Measurements from ENCODE around the gene TRAF3IP3.
A peak's percentile ranks its signal among the peaks of the same experiment; 100 is the strongest.

Gene TRAF3IP3

GRCh38 chr1:209800984-209801834 is 45.4 kb downstream of the TRAF3IP3 start:
- DNase-seq (ENCODE audit: low read depth) = no peak

- DNase-seq (ENCODE audit: low read depth) = no peak
These were observed 46.4 kb downstream of the TRAF3IP3 start for GRCh38 chr1:209802117-209802779.

- no peak for DNase-seq (ENCODE audit: low read depth)
These were observed 46.9 kb downstream of the TRAF3IP3 start for GRCh38 chr1:209802780-209803152.

GRCh38 chr1:209803568-209803967 is 47.7 kb downstream of the TRAF3IP3 start:
- no peak for DNase-seq (ENCODE audit: low read depth)

GRCh38 chr1:209805341-209805781 is 49.5 kb downstream of the TRAF3IP3 start:
- no peak for DNase-seq (ENCODE audit: low read depth)

- DNase-seq (ENCODE audit: low read depth) = peak; percentile 59
These were observed 50.3 kb downstream of the TRAF3IP3 start, which contains the start of gene IRF6 for GRCh38 chr1:209805875-209806760. Gene IRF6, minus strand, starts transcription at chr1:209806142. Its CDS starts 4,729 bp downstream, at chr1:209801413.

- DNase-seq (ENCODE audit: low read depth) = no peak
These were observed 51.7 kb downstream of the TRAF3IP3 start for GRCh38 chr1:209807509-209807908.

GRCh38 chr1:209808059-209808581 is 52.3 kb downstream of the TRAF3IP3 start:
- DNase-seq (ENCODE audit: low read depth) = no peak

GRCh38 chr1:209809611-209810010 is 53.8 kb downstream of the TRAF3IP3 start:
- DNase-seq (ENCODE audit: low read depth) = no peak

GRCh38 chr1:209810783-209811182 is 54.9 kb downstream of the TRAF3IP3 start:
- DNase-seq (ENCODE audit: low read depth) = no peak

- no peak for DNase-seq (ENCODE audit: low read depth)
These were observed 58.0 kb downstream of the TRAF3IP3 start for GRCh38 chr1:209813902-209814301.

GRCh38 chr1:209815490-209815889 is 59.6 kb downstream of the TRAF3IP3 start:
- no peak for DNase-seq (ENCODE audit: low read depth)

GRCh38 chr1:209815931-209816341 is 60.1 kb downstream of the TRAF3IP3 start:
- no peak for DNase-seq (ENCODE audit: low read depth)

GRCh38 chr1:209816923-209817322 is 61.1 kb downstream of the TRAF3IP3 start:
- no peak for DNase-seq (ENCODE audit: low read depth)

GRCh38 chr1:209817691-209818090 is 61.8 kb downstream of the TRAF3IP3 start:
- no peak for DNase-seq (ENCODE audit: low read depth)

- DNase-seq (ENCODE audit: low read depth) = no peak
These were observed 63.2 kb downstream of the TRAF3IP3 start for GRCh38 chr1:209819058-209819457.

- no peak for DNase-seq (ENCODE audit: low read depth)
These were observed 65.1 kb downstream of the TRAF3IP3 start for GRCh38 chr1:209820986-209821385.

GRCh38 chr1:209822706-209823105 is 66.9 kb downstream of the TRAF3IP3 start:
- no peak for DNase-seq (ENCODE audit: low read depth)

GRCh38 chr1:209823143-209824041 is 67.5 kb downstream of the TRAF3IP3 start:
- no peak for DNase-seq (ENCODE audit: low read depth)

- no peak for DNase-seq (ENCODE audit: low read depth)
These were observed 70.0 kb downstream of the TRAF3IP3 start for GRCh38 chr1:209825591-209826434.

Measured in activated T-cell treated with anti-CD3 and anti-CD28 coated beads for 48 hours (primary cell).